Chondrocyte (in vitro differentiated cells): Measurements from ENCODE around the gene SLC38A2. TPM values are rescaled to one million over a fixed set of nuclear protein-coding genes. Genes with fewer than 3 reads are reported as not detected.

ENCODE experiments used
- DNase-seq: peaks from one replicate; pipeline ENCODE4 v3.0.0; 2021; ENCODE audit warnings: mixed read lengths, low spot score
- H3K27ac Mint-ChIP-seq: one replicate; pipeline ENCODE4 v1.8.0; 2021; ENCODE audit warnings: mild to moderate bottlenecking, moderate library complexity, mixed read lengths; ENCODE audit not compliant: unreplicated experiment
- H3K27me3 Mint-ChIP-seq: 2 replicates; pipeline ENCODE4 v1.8.0; 2021; ENCODE audit warnings: low read depth, mixed read lengths
- H3K36me3 Mint-ChIP-seq: 2 replicates; pipeline ENCODE4 v1.8.0; 2021; ENCODE audit warnings: low read depth, mixed read lengths
- H3K4me1 Mint-ChIP-seq: 2 replicates; pipeline ENCODE4 v1.8.0; 2021; ENCODE audit warnings: low read depth, mild to moderate bottlenecking, mixed read lengths
- H3K4me3 Mint-ChIP-seq: one replicate; pipeline ENCODE4 v1.8.0; 2021; ENCODE audit warnings: mild to moderate bottlenecking, moderate library complexity, mixed read lengths; ENCODE audit not compliant: unreplicated experiment
- H3K9me3 Mint-ChIP-seq: 2 replicates; pipeline ENCODE4 v1.8.0; 2021; ENCODE audit warnings: low read depth, mixed read lengths
- CTCF ChIP-seq: fragments of 200-600 bp; sonication (generic); IDR thresholded peaks from 2 replicates; pipeline ENCODE4 v1.5.0; 2021; ENCODE audit warnings: antibody characterized with exemption, mild to moderate bottlenecking, moderate library complexity
- long read RNA-seq: library from polyadenylated mRNA; stranded (forward); transcript quantifications from one replicate; pipeline ENCODE4 v2.0.0, GENCODE V29; 2021
- total RNA-seq: library from RNA; stranded (reverse); gene quantifications from 3 replicates; pipeline ENCODE4 v1.2.1, GENCODE V29; 2021

Gene SLC38A2
- total RNA-seq, result 580 to 614 TPM (median 596 TPM) in 3 replicates
- long read RNA-seq, full-length matches to known transcripts, result 269 of 370 reads
- long read RNA-seq, partial matches to known transcripts, result 46 of 370 reads
- long read RNA-seq, other reads (novel, unspliced or antisense), result 55 of 370 reads

- H3K9me3 Mint-ChIP-seq, result no peaks in the 10 kb centered on the region
- peaks cover 35% of the 10 kb centered on the region for H3K4me1 Mint-ChIP-seq
- H3K36me3 Mint-ChIP-seq, result peaks cover 39% of the 10 kb centered on the region
- H3K27ac Mint-ChIP-seq, result peak within 1 kb of the TSS; percentile 99
- TF ChIP-seq CTCF, result no peak
- DNase-seq, result peak; percentile 100
- H3K4me3 Mint-ChIP-seq, result peak within 1 kb of the TSS; percentile 96
- H3K27me3 Mint-ChIP-seq, result no peaks in the 10 kb centered on the region
Measured at GRCh38 chr12:46372544-46373300, at the start of gene SLC38A2. SLC38A2 (minus strand) TSS chr12:46372773; CDS start chr12:46371293, 1,480 bp downstream.

GRCh38 chr12:46419675-46420074 is 47.1 kb upstream of the SLC38A2 start:
- Mint-ChIP-seq H3K4me3 (no peak overlapping the region), H3K36me3 (peaks cover 18% of the 10 kb centered on the region), H3K27ac (no peak overlapping the region), H3K9me3 (peaks cover 20% of the 10 kb centered on the region), H3K27me3 (no peaks in the 10 kb centered on the region), H3K4me1 (peaks cover 11% of the 10 kb centered on the region)
- no peak for TF ChIP-seq CTCF
- DNase-seq, result no peak

- DNase-seq, result no peak
- Mint-ChIP-seq H3K4me3 (no peak overlapping the region), H3K9me3 (peaks cover 13% of the 10 kb centered on the region), H3K27me3 (no peaks in the 10 kb centered on the region), H3K27ac (no peak overlapping the region), H3K4me1 (peaks cover 30% of the 10 kb centered on the region), H3K36me3 (peaks cover 14% of the 10 kb centered on the region)
- no peak for TF ChIP-seq CTCF
Measured at GRCh38 chr12:46415552-46415951, 43.0 kb upstream of the SLC38A2 start.

GRCh38 chr12:46414591-46415268 is 42.2 kb upstream of the SLC38A2 start:
- no peak overlapping the region for H3K4me3 Mint-ChIP-seq
- H3K27me3 Mint-ChIP-seq, result no peaks in the 10 kb centered on the region
- H3K27ac Mint-ChIP-seq, result peak overlapping the region; percentile 36
- no peak for TF ChIP-seq CTCF
- peaks cover 8% of the 10 kb centered on the region for H3K9me3 Mint-ChIP-seq
- H3K4me1 Mint-ChIP-seq, result peaks cover 39% of the 10 kb centered on the region
- H3K36me3 Mint-ChIP-seq, result peaks cover 9% of the 10 kb centered on the region
- DNase-seq, result no peak

- H3K27ac Mint-ChIP-seq, result no peak overlapping the region
Measured at GRCh38 chr12:46413368-46413767, 40.8 kb upstream of the SLC38A2 start.

More at GRCh38 chr12:46413368-46413767, 40.8 kb upstream of the SLC38A2 start:
- Mint-ChIP-seq H3K36me3 (peaks cover 4% of the 10 kb centered on the region), H3K9me3 (no peaks in the 10 kb centered on the region), H3K4me3 (no peak overlapping the region), H3K27me3 (no peaks in the 10 kb centered on the region), H3K4me1 (peaks cover 52% of the 10 kb centered on the region)
- no peak for DNase-seq
- TF ChIP-seq CTCF, result no peak
